PC-3 (cell line): Measurements from ENCODE around the gene NFYB. TPM values are rescaled to one million over a fixed set of nuclear protein-coding genes. Genes with fewer than 3 reads are reported as not detected.

Experiments
- ATAC-seq: fragments of 200-7000 bp; cut with Tn5 transposase; 2 replicates; pipeline ENCODE4 v1.9.1; 2020; ENCODE audit warnings: mild to moderate bottlenecking, moderate library complexity
- BruUV-seq: library from RNA; stranded (reverse); fragments of 400-500 nt; replicated peaks from 2 replicates; lab custom pipeline; 2021; lab: Mats Ljungman, UMichigan
- CTCF ChIA-PET: fragments of 300-600 bp; sonication (Branson Sonifier 250); formaldehyde crosslinking; loops from one replicate; lab custom pipeline; 2022; ENCODE audit warnings: antibody characterized with exemption; lab: Charles Lee
- POLR2A ChIA-PET: fragments of 300-600 bp; sonication (Branson Sonifier 250); formaldehyde crosslinking; loops from one replicate; lab custom pipeline; 2022; ENCODE audit warnings: antibody characterized with exemption; ENCODE audit not compliant: unreplicated experiment; lab: Charles Lee
- DNase-seq: peaks from one replicate; pipeline ENCODE4 v3.0.0-alpha.2; 2015
- H2AFZ ChIP-seq: fragments of 300-600 bp; sonication (generic); 2 replicates; pipeline ENCODE4 v1.6.0; 2016; ENCODE audit warnings: antibody characterized with exemption, low read length
- H3F3A ChIP-seq: fragments of 300-600 bp; sonication (generic); one replicate; pipeline ENCODE4 v1.6.0; 2017; ENCODE audit warnings: antibody characterized with exemption, low read length, control low read depth, mild to moderate bottlenecking; ENCODE audit not compliant: unreplicated experiment
- H3K27ac ChIP-seq: fragments of 300-600 bp; sonication (generic); 2 replicates; pipeline ENCODE4 v1.5.1; 2016; ENCODE audit warnings: mild to moderate bottlenecking, low read length
- H3K27me3 ChIP-seq: fragments of 300-600 bp; sonication (generic); 2 replicates; pipeline ENCODE4 v1.6.1; 2016; ENCODE audit warnings: low read length, mixed read lengths
- H3K36me3 ChIP-seq: fragments of 300-600 bp; sonication (generic); 2 replicates; pipeline ENCODE4 v1.6.1; 2016; ENCODE audit warnings: low read depth, mixed run types, low read length, mixed read lengths
- H3K4me1 ChIP-seq: fragments of 300-600 bp; sonication (generic); 2 replicates; pipeline ENCODE4 v1.5.1; 2016; ENCODE audit warnings: low read length; ENCODE audit not compliant: insufficient read depth
- H3K4me2 ChIP-seq: fragments of 300-600 bp; sonication (generic); 2 replicates; pipeline ENCODE4 v1.6.0; 2016; ENCODE audit warnings: low read length
- H3K4me3 ChIP-seq: fragments of 300-600 bp; sonication (generic); 2 replicates; pipeline ENCODE4 v1.5.1; 2016; ENCODE audit warnings: mild to moderate bottlenecking, low read length, mixed read lengths
- H3K79me2 ChIP-seq: fragments of 300-600 bp; sonication (generic); 2 replicates; pipeline ENCODE4 v1.6.1; 2017; ENCODE audit warnings: low read length, mixed read lengths
- H3K9ac ChIP-seq: fragments of 300-600 bp; sonication (generic); 2 replicates; pipeline ENCODE4 v1.6.0; 2016; ENCODE audit warnings: mild to moderate bottlenecking, low read length
- H3K9me2 ChIP-seq: fragments of 300-600 bp; sonication (generic); replicated peaks from 2 replicates; pipeline ENCODE4 v1.6.1; 2016; ENCODE audit warnings: mixed run types, low read length, mixed read lengths
- H3K9me3 ChIP-seq: fragments of 300-600 bp; sonication (generic); 2 replicates; pipeline ENCODE4 v1.6.1; 2016; ENCODE audit warnings: low read length, mixed read lengths
- H4K20me1 ChIP-seq: fragments of 300-600 bp; sonication (generic); 2 replicates; pipeline ENCODE4 v1.6.1; 2016; ENCODE audit warnings: low read length, mixed read lengths
- CTCF ChIP-seq: fragments of 300-600 bp; sonication (generic); conservative IDR thresholded peaks from 2 replicates; pipeline ENCODE4 v1.5.1; 2017; ENCODE audit warnings: antibody characterized with exemption, low read depth, mild to moderate bottlenecking, low read length
- EZH2 ChIP-seq: fragments of 300-600 bp; sonication (generic); IDR thresholded peaks from one replicate; pipeline ENCODE4 v1.6.1; 2017; ENCODE audit warnings: antibody characterized with exemption, mild to moderate bottlenecking, low read length; ENCODE audit not compliant: unreplicated experiment
- EZH2phosphoT487 ChIP-seq: fragments of 300-600 bp; sonication (generic); IDR thresholded peaks from 2 replicates; pipeline ENCODE4 v1.6.1; 2018; ENCODE audit warnings: mild to moderate bottlenecking, antibody characterized with exemption, low read length, borderline replicate concordance
- intact Hi-C: fragments of 100-400 bp; cut with micrococcal nuclease; formaldehyde crosslinking; loops from 2 replicates; pipeline ENCODE4 v1.9.0; 2023
- total RNA-seq: library from RNA; depleted of rRNA; stranded (reverse); fragments of >200 nt; gene quantifications from 2 replicates; pipeline ENCODE4 v1.2.3, GENCODE V29; 2014

Gene NFYB
- total RNA-seq, 1 experiment from 2014 or later: 20.6 TPM

DNA sequence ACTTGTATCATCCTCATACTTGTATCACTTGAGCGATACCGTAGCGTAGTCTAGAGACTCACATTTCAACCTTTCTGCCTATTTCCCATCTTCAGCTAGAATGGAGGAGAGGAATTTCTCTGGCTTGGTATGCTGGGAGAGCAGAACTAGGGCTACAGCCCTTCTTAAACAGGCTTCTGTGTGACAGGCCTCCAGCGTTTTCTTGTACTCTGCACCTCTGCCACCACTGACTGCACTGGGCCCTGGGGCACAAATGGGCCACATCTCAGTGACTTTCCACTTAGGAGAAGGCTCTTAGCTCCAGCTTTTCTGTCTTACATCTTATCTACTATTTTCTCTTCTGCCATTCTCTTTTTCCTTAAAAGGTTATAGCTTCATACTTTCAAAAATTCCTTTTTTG lies 46.9 kb downstream of the NFYB start:
- TF ChIP-seq EZH2phosphoT487 (no peak), EZH2 (no peak), CTCF (no peak)
- no TSS peak for BruUV-seq
- DNase-seq (no peak), ATAC-seq (no peak)
- Histone ChIP-seq H3K4me2 (no peak overlapping the region), H3F3A (no peaks in the 10 kb centered on the region), H3K9ac (no peak overlapping the region), H3K27ac (no peak overlapping the region), H2AFZ (no peak overlapping the region), H3K79me2 (no peaks in the 10 kb centered on the region), H4K20me1 (no peaks in the 10 kb centered on the region), H3K27me3 (no peaks in the 10 kb centered on the region), H3K9me2 (no peaks in the 10 kb centered on the region), H3K9me3 (no peaks in the 10 kb centered on the region), H3K4me1 (no peaks in the 10 kb centered on the region), H3K4me3 (no peak overlapping the region), H3K36me3 (peaks cover 19% of the 10 kb centered on the region)
- intact Hi-C loops: no loop called here
- ChIA-PET POLR2A (no interaction called here), CTCF (no interaction called here)

DNA sequence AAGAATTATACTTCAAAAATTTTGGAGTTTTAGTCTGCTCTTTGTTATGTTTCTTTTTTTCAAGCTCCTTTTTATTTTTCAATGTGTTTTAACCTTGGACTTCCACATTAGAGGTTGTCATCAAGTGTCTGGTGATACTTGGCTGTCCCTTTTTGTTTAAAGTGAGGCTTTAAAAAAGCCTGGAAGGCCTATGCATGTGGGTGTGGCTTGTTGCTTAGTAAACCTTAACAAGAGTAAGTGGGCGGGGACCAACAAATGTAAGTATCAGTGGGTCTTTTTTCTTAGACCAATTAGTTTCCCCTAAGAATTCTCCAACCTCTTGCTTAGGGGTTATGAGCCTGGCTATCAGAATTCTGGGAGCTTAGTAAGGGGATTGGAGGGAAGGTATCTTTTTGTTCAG lies 47.3 kb downstream of the NFYB start:
- ATAC-seq: no peak
- H4K20me1 ChIP-seq: no peaks in the 10 kb centered on the region
- peak; percentile 15 for DNase-seq

More for the DNA sequence above, 47.3 kb downstream of the NFYB start:
- H3K4me2 ChIP-seq: no peak overlapping the region
- no peak overlapping the region for H3K27ac ChIP-seq
- no peaks in the 10 kb centered on the region for H3K9me2 ChIP-seq
- no peak overlapping the region for H3K9ac ChIP-seq
- intact Hi-C loops: no loop called here
- no peaks in the 10 kb centered on the region for H3K27me3 ChIP-seq
- H3K79me2 ChIP-seq: no peaks in the 10 kb centered on the region
- H3K9me3 ChIP-seq: no peaks in the 10 kb centered on the region
- BruUV-seq: no TSS peak
- H3F3A ChIP-seq: no peaks in the 10 kb centered on the region
- H2AFZ ChIP-seq: no peak overlapping the region
- H3K4me1 ChIP-seq: no peaks in the 10 kb centered on the region
- H3K4me3 ChIP-seq: no peak overlapping the region
- POLR2A ChIA-PET: no interaction called here
- CTCF ChIA-PET: no interaction called here
- peaks cover 19% of the 10 kb centered on the region for H3K36me3 ChIP-seq
- TF ChIP-seq CTCF (no peak), EZH2phosphoT487 (no peak)
